K562 (cell line): ENCODE results near the gene ZFP92. TPM values are rescaled to one million over a fixed set of nuclear protein-coding genes. Genes with fewer than 3 reads are reported as not detected.

Experiments used
- BACH1 ChIP-seq: fragments of 200-800 bp; sonication (Bioruptor generic); IDR thresholded peaks from 2 replicates; pipeline ENCODE4 v1.6.1; 2016; ENCODE audit warnings: missing genetic modification characterization, missing compliant biosample characterization
- CXXC5 ChIP-seq: fragments of 250-450 bp; sonication (Bioruptor Pico); IDR thresholded peaks from 2 replicates; pipeline ENCODE4 v1.8.0; 2022; ENCODE audit warnings: inconsistent platforms, mild to moderate bottlenecking, moderate library complexity
- MCM7 ChIP-seq, 2 experiments: fragments of 450-650 bp; IDR thresholded peaks; 2 replicates each; pipeline ENCODE4 v1.6.1; 2016 to 2018
- MEIS2 ChIP-seq: fragments of 450-650 bp; IDR thresholded peaks from 2 replicates; pipeline ENCODE4 v1.6.1; 2014; ENCODE audit warnings: mild to moderate bottlenecking; ENCODE audit not compliant: partially characterized antibody
- NCOA2 ChIP-seq, 2 experiments: fragments of 450-650 bp; IDR thresholded peaks; 2 replicates each; pipeline ENCODE4 v1.6.1; 2018; ENCODE audit warnings: mild to moderate bottlenecking in 2 of 2, moderate library complexity in 1 of 2; ENCODE audit not compliant: partially characterized antibody in 2 of 2
- POLR2H ChIP-seq: IDR thresholded peaks from 2 replicates; pipeline ENCODE4 v1.6.1; 2016; ENCODE audit warnings: missing genetic modification characterization, low read depth, mild to moderate bottlenecking, control low read depth, missing compliant biosample characterization, moderate library complexity
- TAF1 ChIP-seq: IDR thresholded peaks from 2 replicates; pipeline ENCODE4 v1.6.1; 2011; ENCODE audit warnings: mild to moderate bottlenecking, low read length, moderate library complexity; ENCODE audit not compliant: insufficient read depth, control insufficient read depth, severe bottlenecking; ENCODE audit errors: extremely low read depth
- TFE3 ChIP-seq: fragments of 450-650 bp; formaldehyde crosslinking; IDR thresholded peaks from 2 replicates; pipeline ENCODE4 v1.4.0; 2020; ENCODE audit warnings: mild to moderate bottlenecking, mixed read lengths
- TRIM25 ChIP-seq: fragments of 450-650 bp; IDR thresholded peaks from 2 replicates; pipeline ENCODE4 v1.7.0; 2016; ENCODE audit warnings: borderline replicate concordance
- ZBTB7A ChIP-seq: IDR thresholded peaks from 2 replicates; pipeline ENCODE4 v1.6.1; 2011; ENCODE audit warnings: low read depth, mild to moderate bottlenecking, low read length, moderate library complexity, borderline replicate concordance; ENCODE audit not compliant: control insufficient read depth
- ZNF197 ChIP-seq: fragments of 200-800 bp; sonication (Bioruptor generic); IDR thresholded peaks from 2 replicates; pipeline ENCODE4 v1.6.1; 2016; ENCODE audit warnings: low read depth, missing genetic modification characterization, missing compliant biosample characterization
- ZNF830 ChIP-seq: fragments of 250-450 bp; sonication (Bioruptor Pico); IDR thresholded peaks from 2 replicates; pipeline ENCODE4 v1.5.0; 2021; ENCODE audit warnings: mild to moderate bottlenecking
- polyA plus RNA-seq, 8 experiments: library from polyadenylated mRNA; depleted of rRNA in 4 of 8; stranded (reverse) in 5 of 8; unstranded in 3 of 8; fragments of >200 nt; fragmentation: Nextera tagmentation in 2 of 8; fragmentation: Illumina TruSeq in 1 of 8; extraction: Ambion mirVana in 2 of 8; extraction: Trizol in 1 of 8; gene quantifications; 2 replicates each; pipeline versions ENCODE4 v1.2.1 to v1.2.3, GENCODE V29; 2011 to 2014; ENCODE audit warnings: inconsistent platforms in 1 of 8, missing spikeins in 1 of 8
- total RNA-seq, 7 experiments: library from RNA; depleted of rRNA in 6 of 7; stranded (reverse); fragments of >200 nt in 6 of 7; fragmentation: Illumina TruSeq in 2 of 7; extraction: Trizol in 2 of 7; gene quantifications; 2 replicates each; pipeline versions ENCODE4 v1.2.1 to v1.2.3, GENCODE V29; 2011 to 2021; ENCODE audit warnings: low replicate concordance in 1 of 7
- TF ChIP-seq, protein P1 (sequence below): sonication (generic); formaldehyde crosslinking; IDR thresholded peaks from 2 replicates; pipeline ENCODE4 v1.8.0; 2023; ENCODE audit warnings: missing genetic modification reagents, mild to moderate bottlenecking, borderline replicate concordance
- TF ChIP-seq, protein P2 (sequence below): fragments of 250-450 bp; sonication (Bioruptor Pico); IDR thresholded peaks from 2 replicates; pipeline ENCODE4 v1.4.0; 2020; ENCODE audit warnings: mild to moderate bottlenecking, moderate library complexity
- TF ChIP-seq, protein P3 (sequence below): fragments of 250-450 bp; sonication (Bioruptor Pico); IDR thresholded peaks from 2 replicates; pipeline ENCODE4 v1.9.0; 2021; ENCODE audit warnings: mild to moderate bottlenecking

The ZFP92 gene
- total and polyA plus RNA-seq, 9 of the 15 experiments (the other 6 are each of a cell fraction or from before 2014, with no cell fraction given): 0.32 to 3.3 (median 1.8) TPM

DNA sequence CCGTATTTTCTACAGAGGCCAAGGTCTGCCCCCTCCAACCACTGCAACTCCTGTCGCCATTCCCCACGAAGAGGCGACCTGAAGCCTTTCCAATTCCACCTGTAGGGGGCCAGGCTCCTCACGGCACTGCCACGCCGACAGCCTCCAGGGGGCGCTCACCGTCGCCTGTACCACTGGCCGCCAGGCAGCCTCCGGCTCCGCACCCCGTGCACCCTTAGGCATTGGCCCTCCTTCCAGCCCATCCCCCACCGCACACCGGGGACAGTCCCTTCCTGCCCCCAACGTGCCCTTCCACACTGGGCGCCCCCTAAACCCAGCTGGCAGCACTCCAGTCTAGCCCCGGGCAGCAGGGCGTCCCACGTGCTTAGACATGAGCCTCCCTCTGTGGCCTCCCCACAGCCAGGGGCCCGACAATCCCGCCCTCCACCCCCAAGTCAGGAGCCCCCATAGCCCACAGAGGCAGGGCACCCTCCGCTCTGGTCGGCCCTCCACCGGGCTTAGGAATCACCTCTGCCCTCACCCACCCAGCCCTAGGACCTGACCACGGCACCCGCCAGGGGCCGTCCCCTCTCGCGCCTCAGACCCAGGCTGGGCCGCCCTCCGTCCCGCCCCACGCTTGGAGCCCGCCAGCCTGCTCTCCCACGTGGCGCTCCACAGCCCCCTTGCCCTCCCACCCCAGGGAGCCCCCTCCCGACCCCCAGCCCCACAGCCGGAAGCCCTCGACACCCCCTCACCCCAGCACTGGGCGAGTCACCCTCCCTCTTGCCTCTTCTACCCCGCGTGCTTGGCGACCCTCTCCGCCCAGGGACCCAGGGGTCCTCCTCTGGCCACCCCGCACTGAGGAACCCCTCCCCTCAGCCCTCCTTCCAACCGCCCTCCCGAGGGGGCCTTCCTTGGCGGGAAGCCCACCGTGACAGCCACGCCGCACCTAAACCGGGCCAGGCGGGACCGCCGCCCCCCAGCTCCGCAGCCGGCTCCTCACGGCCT is 10.8 kb upstream of the ZFP92 start (continued):
- TF ChIP-seq TAF1 (no peak), ZBTB7A (no peak), ZNF830 (CRISPR knock-in tag) (no peak), CXXC5 (CRISPR knock-in tag) (0 out of 2 replicates have a peak, but pooled peaks have one; percentile 29), BACH1 (no peak), MEIS2 (no peak), TFE3 (CRISPR knock-in tag) (no peak), ZNF197 (CRISPR knock-in tag) (no peak), TRIM25 (no peak), NCOA2 (IDR thresholded peaks at IDR 0.05; ENCODE audit: partially characterized antibody in 2 of 2) (no peak), MCM7 (IDR thresholded peaks at IDR 0.05) (no peak), POLR2H (no peak)
- TF ChIP-seq, protein P1, sequence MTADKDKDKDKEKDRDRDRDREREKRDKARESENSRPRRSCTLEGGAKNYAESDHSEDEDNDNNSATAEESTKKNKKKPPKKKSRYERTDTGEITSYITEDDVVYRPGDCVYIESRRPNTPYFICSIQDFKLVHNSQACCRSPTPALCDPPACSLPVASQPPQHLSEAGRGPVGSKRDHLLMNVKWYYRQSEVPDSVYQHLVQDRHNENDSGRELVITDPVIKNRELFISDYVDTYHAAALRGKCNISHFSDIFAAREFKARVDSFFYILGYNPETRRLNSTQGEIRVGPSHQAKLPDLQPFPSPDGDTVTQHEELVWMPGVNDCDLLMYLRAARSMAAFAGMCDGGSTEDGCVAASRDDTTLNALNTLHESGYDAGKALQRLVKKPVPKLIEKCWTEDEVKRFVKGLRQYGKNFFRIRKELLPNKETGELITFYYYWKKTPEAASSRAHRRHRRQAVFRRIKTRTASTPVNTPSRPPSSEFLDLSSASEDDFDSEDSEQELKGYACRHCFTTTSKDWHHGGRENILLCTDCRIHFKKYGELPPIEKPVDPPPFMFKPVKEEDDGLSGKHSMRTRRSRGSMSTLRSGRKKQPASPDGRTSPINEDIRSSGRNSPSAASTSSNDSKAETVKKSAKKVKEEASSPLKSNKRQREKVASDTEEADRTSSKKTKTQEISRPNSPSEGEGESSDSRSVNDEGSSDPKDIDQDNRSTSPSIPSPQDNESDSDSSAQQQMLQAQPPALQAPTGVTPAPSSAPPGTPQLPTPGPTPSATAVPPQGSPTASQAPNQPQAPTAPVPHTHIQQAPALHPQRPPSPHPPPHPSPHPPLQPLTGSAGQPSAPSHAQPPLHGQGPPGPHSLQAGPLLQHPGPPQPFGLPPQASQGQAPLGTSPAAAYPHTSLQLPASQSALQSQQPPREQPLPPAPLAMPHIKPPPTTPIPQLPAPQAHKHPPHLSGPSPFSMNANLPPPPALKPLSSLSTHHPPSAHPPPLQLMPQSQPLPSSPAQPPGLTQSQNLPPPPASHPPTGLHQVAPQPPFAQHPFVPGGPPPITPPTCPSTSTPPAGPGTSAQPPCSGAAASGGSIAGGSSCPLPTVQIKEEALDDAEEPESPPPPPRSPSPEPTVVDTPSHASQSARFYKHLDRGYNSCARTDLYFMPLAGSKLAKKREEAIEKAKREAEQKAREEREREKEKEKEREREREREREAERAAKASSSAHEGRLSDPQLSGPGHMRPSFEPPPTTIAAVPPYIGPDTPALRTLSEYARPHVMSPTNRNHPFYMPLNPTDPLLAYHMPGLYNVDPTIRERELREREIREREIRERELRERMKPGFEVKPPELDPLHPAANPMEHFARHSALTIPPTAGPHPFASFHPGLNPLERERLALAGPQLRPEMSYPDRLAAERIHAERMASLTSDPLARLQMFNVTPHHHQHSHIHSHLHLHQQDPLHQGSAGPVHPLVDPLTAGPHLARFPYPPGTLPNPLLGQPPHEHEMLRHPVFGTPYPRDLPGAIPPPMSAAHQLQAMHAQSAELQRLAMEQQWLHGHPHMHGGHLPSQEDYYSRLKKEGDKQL (CRISPR knock-in tag): no peak
- TF ChIP-seq, protein P2, sequence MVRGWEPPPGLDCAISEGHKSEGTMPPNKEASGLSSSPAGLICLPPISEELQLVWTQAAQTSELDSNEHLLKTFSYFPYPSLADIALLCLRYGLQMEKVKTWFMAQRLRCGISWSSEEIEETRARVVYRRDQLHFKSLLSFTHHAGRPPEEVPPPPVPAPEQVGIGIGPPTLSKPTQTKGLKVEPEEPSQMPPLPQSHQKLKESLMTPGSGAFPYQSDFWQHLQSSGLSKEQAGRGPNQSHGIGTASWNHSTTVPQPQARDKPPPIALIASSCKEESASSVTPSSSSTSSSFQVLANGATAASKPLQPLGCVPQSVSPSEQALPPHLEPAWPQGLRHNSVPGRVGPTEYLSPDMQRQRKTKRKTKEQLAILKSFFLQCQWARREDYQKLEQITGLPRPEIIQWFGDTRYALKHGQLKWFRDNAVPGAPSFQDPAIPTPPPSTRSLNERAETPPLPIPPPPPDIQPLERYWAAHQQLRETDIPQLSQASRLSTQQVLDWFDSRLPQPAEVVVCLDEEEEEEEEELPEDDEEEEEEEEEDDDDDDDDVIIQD (CRISPR knock-in tag): no peak
- TF ChIP-seq, protein P3, sequence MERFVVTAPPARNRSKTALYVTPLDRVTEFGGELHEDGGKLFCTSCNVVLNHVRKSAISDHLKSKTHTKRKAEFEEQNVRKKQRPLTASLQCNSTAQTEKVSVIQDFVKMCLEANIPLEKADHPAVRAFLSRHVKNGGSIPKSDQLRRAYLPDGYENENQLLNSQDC (CRISPR knock-in tag): no peak
